ENCODE measurements around the gene PANX2. TPM values are rescaled to one million over a fixed set of nuclear protein-coding genes. Genes with fewer than 3 reads are reported as not detected.

Gene PANX2
- total and polyA plus RNA-seq, 2 of the 4 experiments (the other 2 are of a cell fraction), result 0.18 to 1.7 TPM

GRCh38 chr22:50180727-50181521, 10.4 kb downstream of the PANX2 start (continued):
- TF ChIP-seq CTCF (conservative IDR thresholded peaks at IDR 0.05; ENCODE audit: low read depth, low read length), result no peak

Data from IMR-90 (cell line).